Neuron (in vitro differentiated cells): ENCODE data around the gene KAT2A.
A peak's percentile ranks its signal among the peaks of the same experiment; 100 is the strongest.

Experiments
- H2AFZ ChIP-seq: one replicate; pipeline ENCODE4 v1.6.1; 2013; ENCODE audit warnings: low read depth, mild to moderate bottlenecking, inconsistent platforms, low read length, moderate library complexity
- H3K27me3 ChIP-seq: one replicate; pipeline ENCODE4 v1.6.1; 2013; ENCODE audit warnings: low read length; ENCODE audit not compliant: insufficient read depth
- H3K36me3 ChIP-seq: one replicate; pipeline ENCODE4 v1.6.1; 2013; ENCODE audit warnings: low read length; ENCODE audit not compliant: insufficient read depth
- H3K4me1 ChIP-seq: one replicate; pipeline ENCODE4 v1.6.1; 2013; ENCODE audit warnings: low read length; ENCODE audit not compliant: insufficient read depth
- H3K4me3 ChIP-seq: 2 replicates; pipeline ENCODE4 v1.5.1; 2013; ENCODE audit warnings: mild to moderate bottlenecking, low read length, moderate library complexity
- H3K9me3 ChIP-seq: one replicate; pipeline ENCODE4 v1.6.1; 2013; ENCODE audit warnings: low read length

KAT2A gene

GRCh38 chr17:42120770-42121769 is at the start of gene KAT2A:
Gene KAT2A (minus strand): TSS chr17:42121367. CDS start chr17:42121304, 63 bp downstream.
- Histone ChIP-seq H3K4me3 (peak within 1 kb of the TSS; percentile 41), H3K36me3 (peaks cover 11% of the 10 kb centered on the region), H3K27me3 (no peaks in the 10 kb centered on the region), H2AFZ (peak within 1 kb of the TSS; percentile 64), H3K9me3 (no peaks in the 10 kb centered on the region), H3K4me1 (peaks cover 14% of the 10 kb centered on the region)

DNA sequence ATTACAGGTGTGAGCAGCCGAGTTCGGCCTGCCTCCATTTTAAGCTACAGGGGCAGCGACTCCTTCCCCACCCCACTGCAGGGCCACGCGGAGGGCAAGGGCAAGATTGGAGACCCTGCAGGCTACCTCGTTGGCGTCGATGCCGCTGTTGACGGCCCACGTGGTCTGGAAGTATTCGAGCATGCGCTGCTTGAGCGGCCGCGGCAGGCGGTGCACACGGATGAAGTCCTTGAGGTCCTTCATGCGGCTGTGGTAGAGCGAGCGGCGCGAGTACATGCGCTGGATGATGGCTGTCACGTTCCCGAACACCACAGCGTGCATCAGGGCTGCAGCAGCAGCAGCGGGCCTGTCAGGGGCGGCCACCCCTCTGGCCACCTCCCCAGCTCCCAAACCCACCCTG is 48.2 kb upstream of the KAT2A start:
- Histone ChIP-seq H3K9me3 (no peaks in the 10 kb centered on the region), H3K4me1 (no peaks in the 10 kb centered on the region), H3K36me3 (no peaks in the 10 kb centered on the region), H3K27me3 (no peaks in the 10 kb centered on the region), H2AFZ (no peak overlapping the region), H3K4me3 (no peak overlapping the region)

- Histone ChIP-seq H3K9me3 (no peaks in the 10 kb centered on the region), H3K4me3 (no peak overlapping the region), H3K27me3 (no peaks in the 10 kb centered on the region), H3K36me3 (no peaks in the 10 kb centered on the region), H3K4me1 (no peaks in the 10 kb centered on the region), H2AFZ (no peak overlapping the region)
These were observed 46.6 kb upstream of the KAT2A start for GRCh38 chr17:42167807-42168206.

DNA sequence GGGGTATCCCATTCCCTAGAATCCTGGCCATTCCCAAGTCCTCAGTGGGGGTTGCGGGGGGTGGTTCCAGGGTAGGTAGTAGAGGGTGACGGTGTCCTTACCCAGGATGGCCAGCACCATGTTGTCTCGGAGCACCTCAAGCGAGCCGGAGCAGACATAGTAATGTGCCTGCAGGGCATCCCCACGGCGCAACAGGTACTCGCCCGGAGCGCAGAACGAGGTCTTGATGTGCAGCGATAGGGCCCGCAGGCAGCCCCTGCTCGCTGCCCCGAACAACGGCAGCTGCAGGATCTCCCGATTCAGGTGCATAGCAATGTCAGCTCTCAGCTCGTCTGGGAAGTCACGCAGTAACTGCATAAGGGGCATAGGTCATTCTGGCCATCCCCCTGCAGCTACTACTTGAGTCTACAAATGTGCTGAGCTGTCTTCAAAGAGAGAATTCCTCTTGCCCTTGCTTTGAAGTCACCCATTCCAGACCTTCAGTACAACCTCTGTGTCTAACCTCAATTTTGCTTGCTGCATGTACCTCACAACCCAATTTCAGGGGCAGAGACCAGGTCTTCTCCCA is 45.1 kb upstream of the KAT2A start:
- Histone ChIP-seq H3K4me1 (no peaks in the 10 kb centered on the region), H3K27me3 (no peaks in the 10 kb centered on the region), H2AFZ (no peak overlapping the region), H3K4me3 (no peak overlapping the region), H3K36me3 (no peaks in the 10 kb centered on the region), H3K9me3 (no peaks in the 10 kb centered on the region)

GRCh38 chr17:42165751-42166150 is 44.6 kb upstream of the KAT2A start:
- Histone ChIP-seq H2AFZ (no peak overlapping the region), H3K36me3 (no peaks in the 10 kb centered on the region), H3K4me3 (no peak overlapping the region), H3K4me1 (no peaks in the 10 kb centered on the region), H3K27me3 (no peaks in the 10 kb centered on the region), H3K9me3 (no peaks in the 10 kb centered on the region)

GRCh38 chr17:42163696-42164407 is 42.7 kb upstream of the KAT2A start:
- peaks cover 11% of the 10 kb centered on the region for H3K4me1 ChIP-seq
- H3K4me3 ChIP-seq: no peak overlapping the region
- H2AFZ ChIP-seq: no peak overlapping the region
- H3K36me3 ChIP-seq: no peaks in the 10 kb centered on the region
- H3K9me3 ChIP-seq: no peaks in the 10 kb centered on the region
- H3K27me3 ChIP-seq: no peaks in the 10 kb centered on the region

DNA sequence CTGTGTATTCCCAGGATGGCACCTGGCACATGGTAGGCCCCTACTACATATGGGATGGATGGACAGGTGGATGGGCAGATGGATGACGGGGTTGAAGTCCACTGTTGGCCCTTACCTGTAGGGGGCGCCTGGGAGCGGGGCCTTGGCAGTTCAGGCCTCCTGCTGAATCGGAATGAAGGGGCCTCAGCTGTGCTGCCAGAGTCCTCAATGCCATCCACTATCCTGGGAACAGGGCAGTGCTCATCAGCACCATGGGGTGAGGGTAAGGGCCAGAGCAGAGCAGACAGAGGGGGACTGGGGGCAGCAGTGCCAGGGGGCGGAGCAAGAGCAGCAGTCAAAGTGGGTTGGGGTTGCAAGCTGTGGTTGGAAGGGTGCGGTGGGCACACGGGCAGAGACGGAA is 41.9 kb upstream of the KAT2A start:
- no peaks in the 10 kb centered on the region for H3K36me3 ChIP-seq
- no peaks in the 10 kb centered on the region for H3K27me3 ChIP-seq
- no peaks in the 10 kb centered on the region for H3K9me3 ChIP-seq
- no peak overlapping the region for H3K4me3 ChIP-seq
- no peak overlapping the region for H2AFZ ChIP-seq
- H3K4me1 ChIP-seq: peaks cover 11% of the 10 kb centered on the region

- Histone ChIP-seq H2AFZ (peak overlapping the region; percentile 20), H3K27me3 (no peaks in the 10 kb centered on the region), H3K36me3 (no peaks in the 10 kb centered on the region), H3K4me1 (peaks cover 11% of the 10 kb centered on the region), H3K4me3 (no peak overlapping the region), H3K9me3 (no peaks in the 10 kb centered on the region)
These were observed 39.4 kb upstream of the KAT2A start for GRCh38 chr17:42160531-42160910.

GRCh38 chr17:42159796-42160530 is 38.8 kb upstream of the KAT2A start:
- peak overlapping the region; percentile 20 for H2AFZ ChIP-seq
- H3K36me3 ChIP-seq: no peaks in the 10 kb centered on the region
- no peak overlapping the region for H3K4me3 ChIP-seq
- H3K9me3 ChIP-seq: no peaks in the 10 kb centered on the region
- H3K4me1 ChIP-seq: peaks cover 11% of the 10 kb centered on the region
- H3K27me3 ChIP-seq: no peaks in the 10 kb centered on the region

DNA sequence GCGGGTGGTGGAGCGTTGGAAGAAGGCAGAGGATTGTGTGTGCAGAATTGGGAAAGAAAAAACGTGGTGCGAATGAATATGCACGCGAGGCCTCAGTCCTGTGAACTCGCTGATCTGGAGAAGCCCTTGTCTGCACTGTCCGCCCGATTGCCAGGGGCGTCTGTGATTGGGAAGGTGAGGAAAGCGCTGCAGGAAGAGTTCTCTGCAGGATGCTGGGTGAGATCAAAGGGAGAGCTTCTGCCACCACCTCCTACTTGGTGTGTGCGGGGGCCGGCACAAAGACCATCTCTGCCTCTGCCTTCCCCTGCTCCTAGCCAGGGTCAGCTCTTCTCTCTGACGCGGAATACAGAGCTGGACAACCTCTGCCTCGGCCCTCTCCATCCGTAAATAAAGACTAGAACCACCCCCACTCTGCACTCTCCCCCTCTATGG is 34.5 kb upstream of the KAT2A start:
- H3K9me3 ChIP-seq: no peaks in the 10 kb centered on the region
- no peaks in the 10 kb centered on the region for H3K27me3 ChIP-seq
- H3K4me1 ChIP-seq: peaks cover 39% of the 10 kb centered on the region
- no peak overlapping the region for H3K4me3 ChIP-seq
- no peak overlapping the region for H2AFZ ChIP-seq
- peaks cover 4% of the 10 kb centered on the region for H3K36me3 ChIP-seq

GRCh38 chr17:42153919-42154742 is 33.0 kb upstream of the KAT2A start:
- peaks cover 28% of the 10 kb centered on the region for H3K4me1 ChIP-seq
- no peaks in the 10 kb centered on the region for H3K27me3 ChIP-seq
- peaks cover 4% of the 10 kb centered on the region for H3K36me3 ChIP-seq
- H3K9me3 ChIP-seq: no peaks in the 10 kb centered on the region
- no peak overlapping the region for H2AFZ ChIP-seq
- peak overlapping the region; percentile 87 for H3K4me3 ChIP-seq
